Hepatocyte (in vitro differentiated cells): ENCODE results near the gene NAV3.

Source experiments
- EZH2phosphoT487 ChIP-seq: fragments of 200-600 bp; sonication (generic); IDR thresholded peaks from one replicate; pipeline ENCODE4 v1.6.1; 2018; ENCODE audit warnings: antibody characterized with exemption, mild to moderate bottlenecking, low read depth, moderate library complexity; ENCODE audit not compliant: unreplicated experiment, severe bottlenecking
- TF ChIP-seq, protein P1 (sequence below): fragments of 200-600 bp; sonication (generic); IDR thresholded peaks from 2 replicates; pipeline ENCODE4 v1.5.1; 2016; ENCODE audit warnings: antibody characterized with exemption, mild to moderate bottlenecking; ENCODE audit not compliant: poor library complexity

DNA sequence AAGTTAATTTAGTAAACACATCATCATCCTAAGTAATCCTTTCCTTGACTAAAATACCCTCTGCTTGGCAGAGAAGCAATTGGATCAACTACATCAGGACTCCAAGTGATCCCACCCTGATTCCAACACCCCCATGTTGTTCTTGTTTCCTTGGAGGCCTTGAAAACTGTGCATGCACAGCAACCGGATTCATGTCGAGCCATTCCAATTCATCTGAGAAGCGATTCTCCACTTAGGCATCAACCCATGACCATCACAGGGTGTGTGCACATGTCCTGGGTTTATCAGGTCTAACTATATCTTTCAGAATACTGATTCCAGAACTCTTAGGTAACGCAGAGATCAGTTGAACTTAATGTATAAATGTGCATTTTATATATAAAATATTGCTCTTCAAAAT, 163.0 kb downstream of the NAV3 start:
- TF ChIP-seq, protein P1, sequence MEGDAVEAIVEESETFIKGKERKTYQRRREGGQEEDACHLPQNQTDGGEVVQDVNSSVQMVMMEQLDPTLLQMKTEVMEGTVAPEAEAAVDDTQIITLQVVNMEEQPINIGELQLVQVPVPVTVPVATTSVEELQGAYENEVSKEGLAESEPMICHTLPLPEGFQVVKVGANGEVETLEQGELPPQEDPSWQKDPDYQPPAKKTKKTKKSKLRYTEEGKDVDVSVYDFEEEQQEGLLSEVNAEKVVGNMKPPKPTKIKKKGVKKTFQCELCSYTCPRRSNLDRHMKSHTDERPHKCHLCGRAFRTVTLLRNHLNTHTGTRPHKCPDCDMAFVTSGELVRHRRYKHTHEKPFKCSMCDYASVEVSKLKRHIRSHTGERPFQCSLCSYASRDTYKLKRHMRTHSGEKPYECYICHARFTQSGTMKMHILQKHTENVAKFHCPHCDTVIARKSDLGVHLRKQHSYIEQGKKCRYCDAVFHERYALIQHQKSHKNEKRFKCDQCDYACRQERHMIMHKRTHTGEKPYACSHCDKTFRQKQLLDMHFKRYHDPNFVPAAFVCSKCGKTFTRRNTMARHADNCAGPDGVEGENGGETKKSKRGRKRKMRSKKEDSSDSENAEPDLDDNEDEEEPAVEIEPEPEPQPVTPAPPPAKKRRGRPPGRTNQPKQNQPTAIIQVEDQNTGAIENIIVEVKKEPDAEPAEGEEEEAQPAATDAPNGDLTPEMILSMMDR = no peak
- no peak for TF ChIP-seq EZH2phosphoT487
